ENCODE data around the gene GALNT2. TPM values are rescaled to one million over a fixed set of nuclear protein-coding genes. Genes with fewer than 3 reads are reported as not detected.

Gene GALNT2
- polyA plus RNA-seq, 3 donors: 19.6 to 25.6 (median 23.4) TPM

DNA sequence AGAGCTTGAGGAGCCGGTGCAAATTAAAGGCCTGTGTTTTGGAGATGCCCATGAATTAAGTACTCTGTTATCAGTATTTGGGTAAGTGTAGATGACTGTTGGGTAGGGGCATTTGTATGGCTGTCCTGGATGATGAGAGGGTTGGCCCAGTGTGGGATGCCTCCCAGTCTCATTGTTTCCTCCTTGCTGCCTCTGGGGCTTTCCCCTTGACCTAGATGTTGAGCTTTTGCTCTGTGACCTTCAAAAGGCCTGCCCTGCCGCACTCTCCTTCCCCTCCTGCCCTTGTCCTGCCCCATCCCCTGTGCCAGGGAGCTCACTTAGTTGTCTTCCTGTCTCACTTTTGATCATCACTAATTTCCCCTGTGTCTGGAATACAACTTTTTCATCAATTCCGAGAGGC is 10.0 kb downstream of the GALNT2 start:
- Histone ChIP-seq H3K4me1 (ENCODE audit: control insufficient read depth in 1 of 2, insufficient read depth in 2 of 2, low read length in 2 of 2) (no peaks in the 10 kb centered on the region), H3K9ac (ENCODE audit: insufficient read depth, low read length, poor library complexity, severe bottlenecking) (no peak overlapping the region), H3K36me3 (replicated peaks in 1 of 2; ENCODE audit: control insufficient read depth in 1 of 2, insufficient read depth in 2 of 2, low read length in 2 of 2) (peaks cover 0 to 47% of the 10 kb centered on the region in 2 donors), H3K27ac (ENCODE audit: low read depth in 1 of 2, low read length in 2 of 2) (no peak overlapping the region), H3K4me2 (replicated peaks; ENCODE audit: extremely low read depth, low read length, poor library complexity, severe bottlenecking) (no peak overlapping the region), H3K9me3 (replicated peaks in 1 of 2; ENCODE audit: control insufficient read depth in 1 of 2, insufficient read depth in 1 of 2, low read length in 2 of 2) (no peaks in the 10 kb centered on the region), H3K79me2 (ENCODE audit: insufficient read depth, low read length) (peaks cover 99% of the 10 kb centered on the region), H3K27me3 (ENCODE audit: control insufficient read depth in 2 of 2, insufficient read depth in 2 of 2, low read length in 2 of 2) (no peaks in the 10 kb centered on the region), H2AFZ (ENCODE audit: insufficient read depth, low read depth, low read length, poor library complexity, severe bottlenecking) (no peak overlapping the region), H3K4me3 (replicated peaks in 1 of 3; ENCODE audit: low read depth in 2 of 3, low read length in 3 of 3) (no peak overlapping the region), H4K20me1 (ENCODE audit: insufficient read depth, low read length) (peaks cover 99% of the 10 kb centered on the region)
- TF ChIP-seq CTCF (IDR thresholded peaks at IDR 0.05): no peak
- intact Hi-C loops (cut with micrococcal nuclease): no loop called here
- Mint-ChIP-seq H3K27ac (peak overlapping the region in 1 of 7 donors; percentile 9), H3K9me3 (peaks cover 0 to 4% (median 0%) of the 10 kb centered on the region in 7 donors), H3K4me1 (peaks cover 25% of the 10 kb centered on the region), H3K36me3 (peaks cover 23 to 37% of the 10 kb centered on the region in 2 donors), H3K4me3 (no peak overlapping the region), H3K27me3 (ENCODE audit: low read depth in 3 of 3) (peaks cover 0 to 4% (median 2%) of the 10 kb centered on the region in 3 donors)
- 85% methylated on average over 3 of the region's 3 CpGs for WGBS (ENCODE audit: insufficient coverage)
- no peak for DNase-seq

- Mint-ChIP-seq H3K4me3 (no peak overlapping the region), H3K4me1 (peaks cover 22% of the 10 kb centered on the region), H3K27ac (peak overlapping the region in 1 of 7 donors; percentile 79), H3K36me3 (peaks cover 23 to 39% of the 10 kb centered on the region in 2 donors), H3K27me3 (ENCODE audit: low read depth in 3 of 3) (peaks cover 0 to 4% (median 2%) of the 10 kb centered on the region in 3 donors), H3K9me3 (peaks cover 2 to 8% (median 5%) of the 10 kb centered on the region in 7 donors)
- Histone ChIP-seq H3K27ac (ENCODE audit: low read depth in 1 of 2, low read length in 2 of 2) (no peak overlapping the region), H3K4me2 (replicated peaks; ENCODE audit: extremely low read depth, low read length, poor library complexity, severe bottlenecking) (no peak overlapping the region), H2AFZ (ENCODE audit: insufficient read depth, low read depth, low read length, poor library complexity, severe bottlenecking) (no peak overlapping the region), H3K9ac (ENCODE audit: insufficient read depth, low read length, poor library complexity, severe bottlenecking) (no peak overlapping the region), H3K9me3 (replicated peaks in 1 of 2; ENCODE audit: control insufficient read depth in 1 of 2, insufficient read depth in 1 of 2, low read length in 2 of 2) (peaks cover 4 to 5% of the 10 kb centered on the region in 2 donors), H3K27me3 (ENCODE audit: control insufficient read depth in 2 of 2, insufficient read depth in 2 of 2, low read length in 2 of 2) (no peaks in the 10 kb centered on the region), H3K4me3 (replicated peaks in 1 of 3; ENCODE audit: low read depth in 2 of 3, low read length in 3 of 3) (no peak overlapping the region), H3K36me3 (replicated peaks in 1 of 2; ENCODE audit: control insufficient read depth in 1 of 2, insufficient read depth in 2 of 2, low read length in 2 of 2) (peaks cover 0 to 47% of the 10 kb centered on the region in 2 donors), H3K79me2 (ENCODE audit: insufficient read depth, low read length) (peaks cover 99% of the 10 kb centered on the region), H3K4me1 (ENCODE audit: control insufficient read depth in 1 of 2, insufficient read depth in 2 of 2, low read length in 2 of 2) (no peaks in the 10 kb centered on the region), H4K20me1 (ENCODE audit: insufficient read depth, low read length) (peaks cover 99% of the 10 kb centered on the region)
- intact Hi-C loops (cut with micrococcal nuclease): no loop called here
- WGBS (ENCODE audit: insufficient coverage): 96% methylated on average over 4 of the region's 12 CpGs
- no peak for TF ChIP-seq CTCF (IDR thresholded peaks at IDR 0.05)
- no peak for DNase-seq
Measured at GRCh38 chr1:230077436-230078213, 10.6 kb downstream of the GALNT2 start.

All from CD14-positive monocyte (primary cell).